Astrocyte of the spinal cord (primary cell): ENCODE measurements around the gene RNF38.
A peak's percentile ranks its signal among the peaks of the same experiment; 100 is the strongest.
"Not testable (repeated sequence)": the region's sequence is repeated elsewhere in the genome, so short reads cannot be mapped to it uniquely, and the experiment has no call there.

Experiments used
- DNase-seq: peaks from one replicate; pipeline ENCODE4 v3.0.0; 2011; ENCODE audit warnings: low read depth, low spot score
- H3K4me3 ChIP-seq: 2 replicates; pipeline ENCODE4 v1.5.1; 2011; ENCODE audit warnings: low read depth, mild to moderate bottlenecking, low read length, moderate library complexity
- CTCF ChIP-seq: IDR thresholded peaks from 2 replicates; pipeline ENCODE4 v1.5.1; 2012; ENCODE audit warnings: low read depth, mild to moderate bottlenecking, low read length, inconsistent platforms
- in situ Hi-C: cut with HindIII; loops from 2 replicates; pipeline ENCODE4 v1.10.0; 2017; ENCODE audit warnings: low sequenced_read_pairs

Gene RNF38

GRCh38 chr9:36399980-36400331, at the start of gene RNF38:
TSS of gene RNF38 (minus strand) at chr9:36400269. CDS start at chr9:36400108, 161 bp downstream.
- no peak for DNase-seq
- in situ Hi-C loops, result no loop called here

GRCh38 chr9:36448555-36448954, 48.5 kb upstream of the RNF38 start:
- in situ Hi-C loops, H3K4me3 ChIP-seq, DNase-seq: not testable (repeated sequence)

More at GRCh38 chr9:36399980-36400331, at the start of gene RNF38:
- H3K4me3 ChIP-seq, result peak within 1 kb of the TSS; percentile 71
- TF ChIP-seq CTCF, result no peak

- no peak for TF ChIP-seq CTCF
- no peak for DNase-seq
- in situ Hi-C loops, result no loop called here
- no peak overlapping the region for H3K4me3 ChIP-seq
Observed at GRCh38 chr9:36448017-36448416, 47.9 kb upstream of the RNF38 start.

- H3K4me3 ChIP-seq, in situ Hi-C loops, DNase-seq: not testable (repeated sequence)
Observed at GRCh38 chr9:36446678-36447077, 46.6 kb upstream of the RNF38 start.

GRCh38 chr9:36445800-36446361, 45.8 kb upstream of the RNF38 start:
- no peak for TF ChIP-seq CTCF
- no peak overlapping the region for H3K4me3 ChIP-seq
- in situ Hi-C loops, result no loop called here
- no peak for DNase-seq

- TF ChIP-seq CTCF, result no peak
- H3K4me3 ChIP-seq, result no peak overlapping the region
- DNase-seq, result no peak
- in situ Hi-C loops, result no loop called here
Observed at GRCh38 chr9:36444203-36444602, 44.1 kb upstream of the RNF38 start.

GRCh38 chr9:36443581-36443980, 43.5 kb upstream of the RNF38 start:
- DNase-seq, result no peak
- H3K4me3 ChIP-seq, result no peak overlapping the region
- in situ Hi-C loops, result no loop called here
- no peak for TF ChIP-seq CTCF

- in situ Hi-C loops, result no loop called here
Observed at GRCh38 chr9:36442710-36443109, 42.6 kb upstream of the RNF38 start.

More at GRCh38 chr9:36442710-36443109, 42.6 kb upstream of the RNF38 start:
- no peak overlapping the region for H3K4me3 ChIP-seq
- no peak for DNase-seq
- no peak for TF ChIP-seq CTCF
